ENCODE results near the gene NR5A1.

Gene NR5A1

DNA sequence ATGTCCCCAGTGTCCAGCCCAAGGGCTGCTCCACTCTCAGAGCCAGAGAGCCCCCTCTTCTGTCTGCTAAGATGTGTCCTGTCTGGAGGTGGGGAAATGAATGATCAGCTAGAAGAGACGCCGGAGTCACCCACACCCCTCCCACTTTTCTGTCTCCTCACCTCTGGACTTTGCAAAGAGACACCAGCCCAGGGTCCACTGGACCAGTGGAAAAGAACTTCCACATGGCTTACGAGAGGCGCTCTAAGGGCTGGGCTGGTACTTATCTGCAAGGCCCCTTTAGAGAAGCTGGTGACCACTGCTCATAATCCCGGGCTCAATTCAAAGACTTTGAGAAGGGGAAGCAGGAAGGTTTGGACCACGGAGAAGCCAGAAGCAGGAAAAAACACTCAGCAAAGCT, 9.2 kb downstream of the NR5A1 start:
- no peak for DNase-seq

DNA sequence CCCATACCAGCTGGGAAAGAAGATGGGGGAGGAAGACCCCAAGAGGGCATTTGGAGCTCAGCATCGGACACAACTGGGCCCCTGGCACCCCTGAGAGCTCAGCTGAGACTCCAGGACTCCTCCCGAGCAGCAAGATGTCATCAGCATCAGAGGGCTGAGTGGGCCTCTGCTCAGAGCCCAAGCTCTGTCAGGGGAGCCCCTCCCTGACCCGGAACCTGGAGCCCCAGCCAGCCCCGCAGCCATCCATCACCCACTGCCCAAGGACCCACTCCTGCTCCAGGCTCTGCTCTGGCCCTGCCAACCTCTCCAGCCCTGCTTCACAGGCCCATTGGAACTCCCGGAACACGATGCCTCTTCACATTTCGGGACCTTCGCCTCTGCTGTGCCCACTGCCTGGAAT, 9.8 kb downstream of the NR5A1 start:
- DNase-seq, result no peak

DNA sequence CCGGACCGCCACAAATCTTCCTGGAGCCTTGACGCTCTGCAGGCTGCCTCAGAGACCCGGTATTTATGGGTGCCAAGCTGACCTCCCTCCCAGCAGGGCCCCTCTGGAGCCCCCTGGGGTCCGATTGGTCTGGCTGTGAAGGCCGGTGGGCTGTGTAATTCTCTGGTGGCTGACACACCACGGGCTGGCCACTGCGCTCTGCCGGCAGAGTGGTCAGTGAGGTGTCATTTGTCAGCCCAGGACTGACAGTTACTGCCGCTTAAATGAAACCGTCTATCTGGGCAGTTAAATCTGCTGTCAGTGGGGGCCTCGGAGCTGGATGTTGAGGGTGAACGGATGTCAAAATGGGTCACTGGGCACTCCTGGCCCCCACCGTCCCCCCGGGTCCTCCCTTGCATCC, 10.7 kb downstream of the NR5A1 start:
- DNase-seq, result no peak

DNA sequence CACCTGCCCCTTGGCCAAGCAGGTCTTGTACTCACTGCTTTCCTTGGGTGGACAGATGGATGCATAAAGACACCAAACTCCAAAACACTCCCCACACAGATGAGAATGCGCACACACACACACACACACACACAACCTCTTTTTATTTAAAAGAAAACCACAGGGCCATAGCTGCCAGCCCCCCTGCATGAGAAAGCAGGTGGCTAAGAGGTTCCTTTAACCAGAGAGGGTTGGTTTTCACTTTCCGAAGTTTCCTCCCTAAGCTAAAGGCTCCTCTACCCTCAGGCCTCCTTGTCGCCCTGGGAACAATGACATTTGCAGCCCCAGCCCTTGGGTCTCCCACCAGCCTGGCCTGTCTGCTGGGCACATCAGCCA, 11.1 kb downstream of the NR5A1 start:
- DNase-seq, result no peak

DNA sequence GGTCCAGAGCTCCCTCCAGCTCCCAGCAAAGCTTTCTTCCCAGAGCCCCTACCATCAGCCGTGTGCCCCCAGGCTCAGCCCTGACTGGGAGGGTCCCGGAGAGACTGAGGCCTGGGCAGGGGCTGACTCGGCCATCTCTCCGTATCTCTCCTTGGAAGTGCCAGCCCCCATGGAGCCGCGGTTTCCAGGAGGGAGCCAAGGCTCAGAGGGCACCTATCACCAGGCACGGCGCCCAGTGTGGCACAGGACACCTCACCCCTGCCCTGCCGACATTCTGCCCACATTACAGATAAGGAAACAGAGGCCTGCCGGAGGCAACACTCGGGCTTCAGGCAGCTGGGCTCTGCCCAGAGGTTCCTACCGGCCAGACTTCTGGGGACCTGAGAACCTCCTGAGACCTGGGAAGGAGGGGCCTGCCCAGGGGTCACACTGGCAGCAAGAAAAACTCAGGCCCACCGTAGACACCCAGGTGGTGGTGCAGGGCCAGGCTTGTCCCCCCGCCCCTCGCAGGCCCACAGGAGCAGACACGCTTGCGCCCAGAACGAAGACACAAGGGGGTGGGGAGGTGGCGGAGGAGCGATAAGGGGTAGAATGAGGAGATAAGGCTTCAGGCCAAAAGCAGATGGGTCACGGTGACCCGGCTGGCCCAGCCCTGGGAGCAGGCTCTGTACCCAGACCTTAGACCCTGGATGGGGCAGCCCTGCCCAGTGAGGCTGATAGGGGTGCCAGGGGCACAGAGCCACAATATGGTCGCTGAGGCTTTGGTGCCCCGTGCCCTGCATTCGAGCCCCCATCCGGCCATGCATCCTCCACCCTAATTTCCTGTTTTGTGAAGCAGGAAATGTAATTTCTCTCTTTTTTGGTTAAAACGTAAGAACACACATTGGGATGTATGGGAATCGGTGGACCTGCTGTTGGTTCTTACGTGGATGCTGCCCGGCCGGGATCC, 11.8 kb downstream of the NR5A1 start:
- DNase-seq, result no peak

DNA sequence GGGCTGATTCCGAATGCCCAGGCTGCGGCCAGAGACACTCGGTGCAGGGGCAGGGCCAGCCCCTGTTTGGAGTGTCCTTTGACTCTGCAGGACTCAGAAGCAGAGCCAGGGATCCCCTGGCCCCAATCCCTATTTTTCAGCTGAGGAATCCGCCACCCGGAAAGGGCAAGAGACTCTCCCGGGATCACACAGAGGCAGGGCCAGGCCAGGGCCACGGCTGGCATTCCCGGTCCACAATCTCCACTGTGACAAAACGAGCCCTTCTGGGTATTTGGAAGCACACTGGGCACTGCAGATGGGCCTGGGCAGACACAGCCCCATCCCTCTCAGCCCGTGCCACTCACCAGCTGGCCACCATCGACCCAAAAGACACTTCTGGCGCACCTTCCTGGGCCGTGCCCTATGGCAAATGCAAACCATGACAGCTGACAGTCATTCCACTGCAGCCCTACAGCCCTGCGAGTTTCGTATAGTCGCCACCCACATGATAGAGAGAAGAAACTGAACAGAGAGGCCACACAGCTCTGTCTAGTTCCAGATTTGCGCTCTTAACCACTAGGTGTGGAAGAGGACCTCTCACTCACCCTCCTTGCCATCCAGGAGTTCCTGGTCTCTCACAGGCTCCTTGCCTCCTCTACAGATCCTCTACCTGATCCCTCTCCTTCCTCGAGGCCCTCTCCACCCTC, 13.3 kb downstream of the NR5A1 start:
- no peak for DNase-seq

DNA sequence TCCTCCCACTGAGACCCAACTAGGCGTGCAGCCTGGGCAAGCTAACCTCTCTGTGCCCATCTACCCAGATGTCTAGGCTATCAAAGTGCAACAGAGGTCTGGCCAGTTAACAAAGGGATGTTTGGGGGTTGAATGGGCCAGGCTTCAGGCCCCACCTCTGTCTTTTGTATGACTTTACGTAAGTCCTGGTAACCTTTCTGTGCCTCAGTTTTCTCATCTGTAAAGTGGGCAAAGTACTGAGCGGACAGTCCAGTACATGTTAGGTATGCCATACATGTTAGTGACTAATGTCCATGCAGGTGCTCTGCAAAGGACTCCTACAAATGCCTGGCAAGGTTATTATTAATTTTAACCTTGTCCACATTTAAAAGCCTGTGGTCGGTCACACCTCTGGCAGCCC, 14.0 kb downstream of the NR5A1 start:
- DNase-seq, result no peak

DNA sequence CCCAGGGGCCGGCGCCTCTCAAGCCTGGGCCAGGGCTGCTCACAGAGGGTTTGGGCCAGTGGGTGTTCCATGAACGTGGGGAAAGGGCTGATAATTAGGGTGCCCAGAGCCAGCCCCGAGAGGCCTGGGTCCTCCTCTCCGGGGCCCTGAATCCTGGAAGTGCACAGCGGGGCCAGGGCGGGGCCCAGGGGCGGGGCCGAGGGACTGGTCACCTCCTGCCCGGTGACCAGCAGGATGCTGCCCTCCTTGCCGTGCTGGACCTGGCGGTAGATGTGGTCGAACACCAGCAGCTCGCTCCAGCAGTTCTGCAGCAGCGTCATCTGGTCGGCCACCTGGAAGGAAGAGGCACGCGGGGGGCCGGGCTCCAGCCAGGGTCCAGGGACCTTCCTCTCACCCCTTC, 14.4 kb downstream of the NR5A1 start:
- DNase-seq, result no peak

DNA sequence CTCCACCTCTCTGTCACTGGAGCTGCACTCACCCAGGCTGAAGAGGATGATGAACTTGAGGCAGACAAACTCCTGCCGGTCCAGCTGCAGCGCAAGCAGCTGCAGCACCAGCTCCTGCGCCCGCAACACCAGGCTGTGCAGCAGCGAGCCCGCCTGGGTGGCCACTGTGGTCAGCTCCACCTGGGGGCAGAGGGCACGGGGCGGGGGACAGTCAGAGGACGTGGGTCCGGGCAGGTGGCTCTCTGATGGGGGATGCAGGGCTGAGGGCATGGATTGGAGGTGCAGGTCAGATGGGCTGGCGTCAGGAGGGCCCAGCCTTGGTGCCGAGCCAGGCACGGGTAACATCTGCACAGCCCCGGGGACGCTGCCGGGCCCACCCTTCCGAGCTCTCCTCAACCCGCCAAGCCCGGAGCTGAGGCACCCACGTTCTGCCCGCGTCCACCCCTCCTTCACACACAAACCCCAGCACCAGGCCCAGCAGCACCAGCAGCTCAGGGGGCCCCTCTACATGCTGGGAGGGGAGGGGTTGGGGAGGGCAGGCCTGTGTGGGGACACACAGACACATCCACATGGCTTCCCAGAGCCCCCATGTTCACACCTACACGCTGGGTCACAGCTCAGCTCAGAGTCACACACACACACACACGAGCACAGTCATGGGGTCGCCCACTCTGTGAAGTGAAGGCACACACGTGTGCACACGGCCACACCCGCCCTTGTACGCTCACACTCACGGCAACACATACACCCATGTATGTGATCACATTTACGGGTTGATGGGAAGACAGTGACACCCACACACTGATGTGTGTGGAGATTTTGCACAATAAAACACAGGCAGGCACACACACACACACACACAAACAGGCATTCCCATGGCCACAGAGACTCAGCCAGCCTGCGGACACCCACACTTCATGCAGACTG, 15.9 kb downstream of the NR5A1 start:
- DNase-seq, result no peak

DNA sequence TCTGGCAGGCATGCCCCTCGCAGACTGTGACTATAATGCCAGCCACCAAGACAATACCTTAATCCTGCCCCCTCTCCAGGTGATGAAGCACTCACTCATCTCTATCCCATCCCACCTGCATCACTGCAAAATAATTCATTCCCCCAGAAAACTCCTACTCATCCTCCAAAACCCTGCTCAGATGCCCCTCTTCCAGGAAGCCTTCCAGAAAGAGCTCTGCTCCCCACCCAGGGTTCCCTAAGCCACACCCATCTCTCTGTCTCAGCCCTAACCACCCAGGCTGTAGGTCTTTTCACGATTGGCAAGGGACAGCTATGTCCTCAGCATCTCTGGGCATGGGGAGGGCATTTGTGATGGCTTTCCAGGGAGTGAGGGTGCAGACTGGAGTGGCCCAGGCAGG, 17.2 kb downstream of the NR5A1 start:
- DNase-seq, result no peak

DNA sequence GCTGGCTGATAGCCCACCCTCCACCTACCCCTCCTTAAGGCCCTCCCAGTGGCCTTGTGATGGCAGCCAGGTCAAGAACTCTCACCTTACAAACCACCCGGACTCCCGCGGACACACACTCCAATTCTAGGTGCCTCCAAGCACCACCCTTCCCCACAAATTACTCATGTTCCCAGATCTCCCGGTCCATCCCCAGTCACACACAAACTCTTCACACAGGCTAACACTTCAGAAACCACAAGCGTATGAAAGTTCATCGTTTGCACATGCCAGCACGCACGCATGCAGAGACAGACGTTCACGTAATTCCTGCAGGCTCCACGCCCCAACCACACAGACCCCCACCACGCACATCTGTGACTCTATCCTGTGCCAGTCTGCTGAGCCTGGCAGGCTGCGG, 18.0 kb downstream of the NR5A1 start:
- DNase-seq, result no peak

DNA sequence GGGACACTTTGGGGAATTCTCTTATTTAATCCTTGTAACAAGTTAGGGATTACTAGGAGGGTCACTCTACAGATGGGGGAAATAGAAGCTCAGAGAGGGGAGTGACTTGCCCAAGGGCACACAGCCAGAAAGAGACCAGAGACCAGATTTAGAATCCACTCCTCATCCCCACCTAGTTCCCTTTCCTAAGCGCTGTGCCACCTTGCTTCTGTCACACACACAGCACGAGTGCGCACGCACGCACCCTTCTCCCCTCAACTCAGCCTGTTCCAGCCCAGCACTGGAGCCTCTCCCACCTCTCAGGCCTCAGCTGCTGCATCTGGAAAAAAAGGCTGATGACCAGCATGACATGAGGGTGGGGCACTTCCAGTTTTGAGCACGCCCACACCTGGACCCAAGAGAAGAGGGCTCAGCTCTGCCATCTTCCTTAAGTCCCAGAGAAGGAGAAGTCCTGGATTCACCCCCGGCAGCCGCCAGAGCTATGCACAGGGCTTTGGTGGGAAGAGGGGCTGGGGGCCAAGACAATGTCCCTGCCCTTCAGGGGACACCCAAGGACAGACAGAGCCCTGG, 18.5 kb downstream of the NR5A1 start:
- DNase-seq, result no peak

DNA sequence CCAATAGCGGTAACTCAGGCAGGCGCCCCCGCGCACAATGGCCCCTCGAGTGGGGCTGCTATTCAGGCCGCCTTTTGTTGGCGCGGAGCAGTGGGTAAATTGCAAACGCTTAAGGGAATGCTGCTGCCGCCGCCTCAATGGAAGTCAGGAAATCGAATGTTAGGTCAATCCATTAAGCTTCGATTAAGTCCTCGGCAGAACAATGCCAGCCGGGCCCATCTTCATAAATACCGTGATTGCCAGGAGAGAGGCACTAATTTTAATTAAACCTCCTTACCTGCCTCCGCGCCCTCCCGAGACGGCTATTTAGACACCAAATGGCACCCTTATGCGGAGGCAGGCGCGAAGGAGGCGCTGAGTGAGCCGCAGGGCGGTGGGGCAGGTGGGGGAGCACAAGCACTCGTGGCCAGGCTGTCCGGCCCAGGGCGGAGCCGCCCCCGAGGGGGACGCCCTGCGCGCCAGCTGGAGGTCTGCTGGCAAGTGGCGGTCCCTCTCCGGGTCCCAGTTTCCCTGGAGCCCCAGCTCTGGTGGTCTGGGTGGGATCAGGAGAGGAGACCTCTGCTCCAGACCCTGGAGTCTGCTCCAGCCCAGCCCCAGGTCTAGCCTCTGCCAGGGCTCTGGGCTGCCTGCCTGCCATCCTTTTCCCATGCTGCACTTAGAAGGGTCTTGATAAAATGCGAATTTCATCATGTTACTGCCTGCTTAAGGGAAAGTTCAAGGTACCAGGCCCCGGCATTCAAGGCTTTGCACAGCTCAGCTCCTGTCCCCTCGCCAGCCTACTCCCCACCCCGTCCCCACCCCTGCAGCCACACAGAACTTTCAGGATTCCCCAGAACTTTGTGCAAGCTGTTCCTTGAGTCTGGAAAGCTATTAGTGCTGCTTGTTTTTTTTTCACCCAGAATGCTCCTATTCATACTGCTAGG, 19.7 kb downstream of the NR5A1 start:
- no peak for DNase-seq

DNA sequence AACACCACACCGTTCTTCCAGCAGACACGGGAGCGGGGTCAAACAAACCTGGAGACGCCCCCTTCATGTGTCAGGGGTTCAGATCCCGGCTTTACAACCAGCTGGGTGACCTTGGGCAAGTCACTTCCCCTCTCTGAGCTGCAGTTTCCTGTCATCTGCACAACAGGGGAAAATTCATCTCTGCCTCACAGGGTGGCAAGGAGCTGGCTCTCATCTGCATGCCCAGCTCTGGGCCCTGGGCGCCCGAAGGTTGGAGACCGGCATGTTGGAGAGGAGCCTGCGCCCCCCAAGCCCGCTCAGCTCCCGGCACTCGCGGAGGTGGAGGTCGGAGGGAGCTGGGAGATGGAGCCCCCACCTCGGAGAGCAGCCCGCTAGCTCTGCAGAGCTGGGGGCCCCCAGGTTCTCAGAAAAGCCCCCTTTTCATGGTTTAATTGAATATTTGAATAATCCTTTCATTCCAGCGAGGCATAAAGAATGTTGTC, 20.4 kb downstream of the NR5A1 start:
- DNase-seq, result no peak

DNA sequence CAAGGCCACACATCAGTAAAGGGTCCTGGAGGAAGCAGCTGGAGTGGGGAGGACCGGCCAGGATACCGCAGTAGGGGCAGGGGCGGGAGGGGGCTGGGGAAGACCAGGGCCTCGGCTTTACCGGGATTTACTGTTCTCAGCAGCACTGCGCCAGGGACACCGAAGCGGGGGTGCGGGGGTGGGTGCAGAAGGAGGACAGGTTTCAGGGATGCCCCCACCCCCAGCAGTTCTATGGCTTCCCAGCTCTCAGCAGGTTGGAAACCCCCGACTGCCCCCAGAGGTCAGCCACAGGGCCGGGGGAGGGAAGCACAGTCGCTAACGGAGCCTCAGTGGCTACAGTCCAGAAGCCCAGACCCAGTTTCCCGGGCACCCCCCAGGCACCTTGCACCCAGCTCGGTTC, 21.3 kb downstream of the NR5A1 start:
- DNase-seq, result no peak

DNA sequence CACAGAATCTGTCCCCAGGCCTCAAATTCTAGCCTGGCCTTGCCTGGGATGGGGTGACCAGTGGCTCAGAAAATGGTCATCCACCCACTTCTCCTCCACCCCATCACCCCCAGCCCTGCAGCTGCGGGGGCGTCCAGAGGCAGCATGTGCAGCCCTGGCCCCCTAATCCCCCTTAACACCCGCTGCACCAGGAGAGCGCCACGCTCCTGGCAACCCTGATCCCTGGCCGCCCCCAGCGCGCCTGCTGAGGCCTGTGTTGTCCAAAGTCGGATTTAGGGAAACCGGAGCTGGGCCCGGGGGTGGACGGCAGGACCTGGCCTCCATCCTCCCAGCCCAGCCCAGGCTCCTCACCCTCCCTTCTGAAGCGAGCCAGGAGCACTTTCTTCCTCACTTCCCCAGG, 22.0 kb downstream of the NR5A1 start:
- no peak for DNase-seq

DNA sequence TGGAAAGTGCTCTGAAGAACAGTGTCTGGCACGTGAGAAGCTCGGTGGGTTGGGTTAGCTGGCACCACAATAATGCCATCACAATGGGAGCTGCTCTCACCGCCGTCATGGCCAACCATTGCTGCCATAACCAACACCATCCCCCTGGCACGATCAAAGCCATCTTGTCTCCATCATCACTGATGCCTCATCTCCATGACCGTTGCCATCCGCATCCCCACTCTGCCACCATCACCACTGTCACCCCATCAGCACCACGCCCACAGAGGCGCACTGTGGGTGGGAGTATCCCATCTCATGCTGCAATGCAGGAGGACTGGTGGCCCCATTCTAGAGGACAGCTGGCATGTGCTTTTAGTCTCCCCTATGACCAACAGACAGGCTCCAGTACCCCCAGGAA, 23.7 kb downstream of the NR5A1 start:
- no peak for DNase-seq

DNA sequence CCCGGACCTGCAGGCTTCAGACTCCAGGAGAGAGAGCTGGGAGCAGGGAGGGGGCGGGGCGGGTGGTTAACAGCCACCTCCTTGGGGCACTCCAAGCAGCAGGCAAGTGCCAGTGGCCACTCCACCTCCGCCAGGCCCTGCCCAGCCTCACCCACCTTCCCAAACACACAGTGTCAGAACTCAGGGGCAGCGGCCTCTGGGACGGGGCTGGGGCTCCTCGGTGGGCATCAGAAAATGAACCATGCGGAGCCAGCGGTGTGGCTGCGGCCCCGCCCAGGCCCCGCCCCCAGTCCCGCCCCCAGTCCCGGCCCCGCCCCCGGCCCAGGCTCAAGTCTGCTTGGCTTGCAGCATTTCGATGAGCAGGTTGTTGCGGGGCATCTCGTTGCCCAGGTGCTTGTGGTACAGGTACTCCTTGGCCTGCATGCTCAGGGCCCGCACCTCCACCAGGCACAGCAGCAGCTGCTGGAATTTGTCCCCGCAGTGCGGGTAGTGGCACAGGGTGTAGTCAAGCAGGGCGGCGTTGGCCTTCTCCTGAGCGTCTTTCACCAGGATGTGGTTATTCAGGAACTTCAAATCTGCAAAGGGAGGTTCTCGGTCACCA, 24.7 kb downstream of the NR5A1 start:
- DNase-seq, result no peak

DNA sequence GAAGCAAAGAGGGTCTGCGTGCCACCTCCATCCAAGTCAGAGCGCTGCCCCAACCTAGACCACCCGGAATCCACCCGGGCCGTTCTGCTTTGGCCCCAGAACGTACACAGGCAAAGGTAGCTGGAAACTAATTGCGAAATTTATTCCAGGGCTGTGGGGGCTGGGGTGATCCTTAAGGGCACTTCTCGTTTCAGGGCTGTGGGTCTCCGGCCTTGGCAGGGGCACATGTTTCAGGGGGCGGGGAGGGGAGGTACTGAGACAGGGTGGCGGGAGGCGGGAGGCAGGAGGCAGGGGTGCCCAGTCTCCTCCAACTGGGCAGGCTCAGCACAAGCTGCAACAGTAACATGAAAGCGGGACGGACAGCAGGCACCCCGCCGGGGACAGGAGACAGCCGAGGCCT, 26.1 kb downstream of the NR5A1 start:
- DNase-seq, result no peak

DNA sequence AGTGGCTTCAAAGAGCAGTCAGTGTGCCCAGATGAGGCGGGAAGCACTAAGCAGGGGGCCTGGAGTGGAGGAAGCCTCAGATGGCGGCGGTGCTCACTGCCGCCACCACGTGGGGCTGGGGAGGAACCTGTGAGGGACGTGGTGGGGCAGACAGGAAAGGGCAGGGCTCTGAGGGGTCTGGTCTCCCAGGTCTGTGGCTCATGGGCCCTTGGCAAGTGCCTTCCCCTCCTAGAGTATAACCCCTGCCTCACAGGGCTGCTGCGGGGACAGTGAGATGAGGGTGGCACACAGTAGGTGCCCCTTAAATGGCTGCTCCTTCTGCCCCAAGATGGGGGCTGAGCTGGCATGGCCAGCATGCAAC, 26.6 kb downstream of the NR5A1 start:
- DNase-seq, result no peak

DNA sequence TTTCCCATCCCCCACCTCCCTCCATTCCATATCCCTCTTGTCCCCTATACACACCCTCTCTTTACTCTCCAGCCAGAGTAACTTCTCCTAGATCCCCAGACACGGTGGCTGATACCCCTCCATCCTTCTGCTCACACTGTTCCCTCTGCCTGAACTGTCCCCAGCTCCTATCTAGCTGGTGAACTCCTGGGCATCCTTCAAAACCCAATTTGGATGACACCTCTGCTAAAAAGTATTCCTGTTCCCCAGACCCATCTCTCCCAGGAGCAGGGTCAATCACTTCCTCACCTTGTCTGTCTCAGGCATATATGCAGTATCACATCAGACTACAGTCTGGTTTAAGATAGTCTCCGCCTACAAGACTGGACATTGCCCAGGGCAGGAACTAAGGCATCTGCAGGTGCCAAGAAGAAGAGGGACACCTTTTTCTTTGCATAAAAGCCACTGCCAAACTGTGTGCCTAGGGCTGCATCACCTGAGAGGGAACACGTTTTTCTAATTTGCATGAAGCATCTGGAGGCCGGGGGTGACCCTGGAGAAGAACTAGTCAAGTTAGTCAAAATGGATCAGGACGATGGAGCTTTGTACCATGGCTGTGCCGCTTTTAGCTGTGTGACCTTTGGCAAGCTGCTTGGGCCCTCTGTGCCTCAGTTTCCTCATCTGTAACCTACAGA, 27.1 kb downstream of the NR5A1 start:
- DNase-seq, result no peak

Data from activated T-cell treated with anti-CD3 and anti-CD28 coated beads, Interleukin-2, amount 50 U/mL, for 48 hours (primary cell).